ENCODE results near the gene RNF150. TPM values are rescaled to one million over a fixed set of nuclear protein-coding genes. Genes with fewer than 3 reads are reported as not detected.

Gene RNF150
- total RNA-seq, 1 experiment from 2014 or later, result 4.4 TPM

GRCh38 chr4:140982613-140983340 is 150.5 kb downstream of the RNF150 start:
- H3K9me3 ChIP-seq (ENCODE audit: control insufficient read depth, low read depth, low read length), result no peaks in the 10 kb centered on the region
- H4K20me1 ChIP-seq (ENCODE audit: control insufficient read depth, insufficient read depth, insufficient read length), result no peaks in the 10 kb centered on the region
- H3K4me1 ChIP-seq (ENCODE audit: insufficient read depth, low read length), result no peaks in the 10 kb centered on the region
- H3K23me2 ChIP-seq (ENCODE audit: insufficient read length, low read depth, low read length, poor library complexity, severe bottlenecking), result no peaks in the 10 kb centered on the region
- Mint-ChIP-seq H3K27ac (no peak overlapping the region), H3K4me3 (no peak overlapping the region), H3K36me3 (ENCODE audit: insufficient read depth in 1 of 3, low read depth in 3 of 3) (no peaks in the 10 kb centered on the region), H3K4me1 (no peaks in the 10 kb centered on the region), H3K9me3 (no peaks in the 10 kb centered on the region), H3K27me3 (ENCODE audit: low read depth) (no peaks in the 10 kb centered on the region)
- no peak overlapping the region for H3K27ac ChIP-seq (ENCODE audit: insufficient read length, low read depth, low read length)
- H4K5ac ChIP-seq (ENCODE audit: insufficient read length, low read depth, low read length), result no peak overlapping the region
- H2BK12ac ChIP-seq (ENCODE audit: insufficient read length, low read depth, low read length), result no peak overlapping the region
- no peak overlapping the region for H3K4ac ChIP-seq (ENCODE audit: low read depth, low read length)
- H3K14ac ChIP-seq (ENCODE audit: insufficient read depth, low read length), result no peak overlapping the region
- H4K8ac ChIP-seq (replicated peaks; ENCODE audit: insufficient read length, low read depth, low read length), result no peak overlapping the region
- H3K79me2 ChIP-seq (ENCODE audit: insufficient read depth, low read length), result no peaks in the 10 kb centered on the region
- no peak for TF ChIP-seq CTCF (conservative IDR thresholded peaks at IDR 0.05)
- H4K91ac ChIP-seq (ENCODE audit: insufficient read length, low read depth, low read length), result no peak overlapping the region
- no peak overlapping the region for H3K18ac ChIP-seq (ENCODE audit: insufficient read length, low read depth, low read length)
- H2BK5ac ChIP-seq (ENCODE audit: insufficient read length, low read length), result no peak overlapping the region
- no peak overlapping the region for H3K56ac ChIP-seq (ENCODE audit: insufficient read length, low read depth, low read length)
- H2BK15ac ChIP-seq (ENCODE audit: low read depth, low read length), result no peak overlapping the region
- H2AK5ac ChIP-seq (ENCODE audit: insufficient read length, low read length), result no peak overlapping the region
- WGBS (ENCODE audit: extremely low coverage, insufficient read length, low lambda C conversion rate), result no CpG with 5 or more reads among the region's 5 CpGs
- H2BK20ac ChIP-seq (ENCODE audit: low read depth, low read length, poor library complexity, severe bottlenecking), result no peak overlapping the region
- H3T11ph ChIP-seq (ENCODE audit: low read length), result no peak overlapping the region
- H3K23ac ChIP-seq (ENCODE audit: insufficient read length, low read depth, low read length), result no peak overlapping the region
- no peak for DNase-seq
- no peak overlapping the region for H3K4me2 ChIP-seq (ENCODE audit: insufficient read depth, insufficient read length, low read length)
- no peak overlapping the region for H2BK120ac ChIP-seq (ENCODE audit: low read depth, low read length, poor library complexity, severe bottlenecking)
- H2AFZ ChIP-seq (ENCODE audit: low read length), result no peak overlapping the region
- no peaks in the 10 kb centered on the region for H3K27me3 ChIP-seq (ENCODE audit: insufficient read depth, low read length)
- H3K79me1 ChIP-seq (ENCODE audit: insufficient read depth, low read depth, low read length, poor library complexity, severe bottlenecking), result no peaks in the 10 kb centered on the region
- no peak overlapping the region for H3K9ac ChIP-seq (ENCODE audit: extremely low read depth, insufficient read length, low read length)
